HG03460 (cell line): ENCODE measurements around the gene ADGRD1.
A peak's percentile ranks its signal among the peaks of the same experiment; 100 is the strongest.

ENCODE experiments used
- ATAC-seq: cut with Tn5 transposase; IDR thresholded peaks from one replicate; pipeline ENCODE4 v1.9.1; 2021; ENCODE audit not compliant: unreplicated experiment

Gene ADGRD1

DNA sequence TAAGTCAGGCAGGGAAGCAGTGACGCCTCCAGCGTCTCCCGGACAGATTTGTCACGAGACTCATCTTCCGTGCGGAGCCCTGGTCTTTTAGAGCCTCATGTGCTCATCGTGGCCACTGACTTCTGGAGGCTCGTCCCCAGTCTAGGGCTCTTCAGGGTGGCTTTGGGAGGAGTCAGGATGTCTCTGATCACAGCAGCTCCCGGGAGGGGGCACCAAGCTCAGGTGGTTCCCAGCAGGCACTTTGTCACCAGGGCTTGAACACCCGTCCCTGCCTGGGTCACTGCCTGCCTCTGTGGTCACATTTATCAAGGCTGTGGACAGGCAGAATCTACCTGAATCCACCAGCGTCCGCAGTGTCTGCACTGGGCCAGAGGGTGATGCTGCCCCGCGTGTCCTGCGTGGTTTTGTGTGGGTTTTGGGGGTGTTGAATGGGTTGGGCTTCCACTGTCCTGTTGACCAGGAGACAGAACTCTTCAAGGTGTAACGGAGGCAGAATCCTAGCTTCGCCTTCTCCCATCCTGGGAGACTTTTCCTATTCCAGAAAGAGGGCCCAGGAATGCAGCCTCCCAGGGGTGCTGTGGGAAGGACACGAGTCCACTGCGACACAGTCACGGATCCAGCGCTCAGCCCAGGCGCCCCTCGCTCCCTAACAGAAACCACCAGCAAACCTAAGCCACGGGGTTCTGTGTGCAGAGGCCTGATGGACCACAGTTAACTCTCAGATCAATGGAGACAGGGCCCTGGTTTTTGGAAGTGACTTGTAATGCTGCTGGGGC is 132.3 kb downstream of the ADGRD1 start:
- no peak for ATAC-seq

DNA sequence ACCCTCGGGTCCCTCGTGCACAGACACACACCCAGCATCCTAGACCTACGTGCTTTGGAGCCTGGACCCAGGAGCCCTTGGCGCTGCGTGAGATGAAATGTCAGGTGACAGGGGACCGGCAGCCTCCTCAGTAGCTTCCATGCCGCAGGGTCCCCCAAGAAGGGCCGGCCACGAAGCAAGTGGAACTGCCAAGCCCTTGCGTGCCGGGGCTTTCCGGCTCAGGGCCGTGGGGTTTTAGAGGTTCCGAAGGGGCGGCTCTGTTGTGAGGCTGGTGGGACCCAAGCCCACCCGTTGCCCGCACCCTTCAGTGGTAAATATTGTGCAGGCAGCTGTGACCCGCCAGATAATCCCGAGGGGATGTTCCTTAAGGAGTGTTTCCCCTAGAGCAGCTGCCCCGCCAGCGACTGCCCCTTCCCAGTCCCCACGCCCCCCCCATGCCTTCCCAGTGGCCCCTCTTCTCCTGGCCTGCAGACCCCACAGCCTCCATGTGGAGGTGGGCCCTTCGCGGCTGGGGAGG is 133.7 kb downstream of the ADGRD1 start:
- no peak for ATAC-seq

DNA sequence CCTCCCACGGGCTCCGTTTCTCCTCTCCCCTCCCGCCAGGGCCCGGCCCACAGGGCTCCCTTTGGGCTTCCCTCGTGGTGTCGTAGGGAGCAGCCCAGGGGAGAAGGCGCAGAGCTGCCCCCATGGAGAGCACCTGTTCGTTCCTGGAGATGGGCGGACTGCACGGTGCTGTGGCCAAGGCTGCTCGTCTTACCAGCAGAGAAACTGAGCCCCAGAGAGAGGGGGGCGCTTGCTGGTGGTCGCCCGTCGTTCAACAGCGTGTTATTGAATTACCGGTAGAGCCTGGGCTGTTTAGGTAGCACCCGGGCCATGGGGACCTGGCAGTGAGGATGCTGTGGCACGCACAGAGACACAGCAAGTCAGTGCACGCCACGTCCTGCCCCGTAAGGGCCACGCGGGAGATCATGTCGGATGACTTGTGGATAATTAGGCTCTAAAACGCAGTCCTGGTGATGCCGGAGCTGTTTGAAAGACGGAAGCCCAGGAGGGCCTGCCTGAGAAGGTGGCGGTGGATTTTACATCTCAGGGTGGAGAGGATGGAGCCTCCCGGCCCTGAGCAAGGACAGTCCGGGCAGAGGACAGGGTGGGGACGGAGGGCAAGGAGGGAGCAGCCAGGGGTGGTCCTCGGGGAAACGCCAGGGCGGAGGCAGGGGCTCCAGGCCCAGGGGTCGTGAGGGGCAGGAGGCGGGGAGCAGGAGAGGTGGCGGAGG is 134.4 kb downstream of the ADGRD1 start:
- ATAC-seq, result no peak

DNA sequence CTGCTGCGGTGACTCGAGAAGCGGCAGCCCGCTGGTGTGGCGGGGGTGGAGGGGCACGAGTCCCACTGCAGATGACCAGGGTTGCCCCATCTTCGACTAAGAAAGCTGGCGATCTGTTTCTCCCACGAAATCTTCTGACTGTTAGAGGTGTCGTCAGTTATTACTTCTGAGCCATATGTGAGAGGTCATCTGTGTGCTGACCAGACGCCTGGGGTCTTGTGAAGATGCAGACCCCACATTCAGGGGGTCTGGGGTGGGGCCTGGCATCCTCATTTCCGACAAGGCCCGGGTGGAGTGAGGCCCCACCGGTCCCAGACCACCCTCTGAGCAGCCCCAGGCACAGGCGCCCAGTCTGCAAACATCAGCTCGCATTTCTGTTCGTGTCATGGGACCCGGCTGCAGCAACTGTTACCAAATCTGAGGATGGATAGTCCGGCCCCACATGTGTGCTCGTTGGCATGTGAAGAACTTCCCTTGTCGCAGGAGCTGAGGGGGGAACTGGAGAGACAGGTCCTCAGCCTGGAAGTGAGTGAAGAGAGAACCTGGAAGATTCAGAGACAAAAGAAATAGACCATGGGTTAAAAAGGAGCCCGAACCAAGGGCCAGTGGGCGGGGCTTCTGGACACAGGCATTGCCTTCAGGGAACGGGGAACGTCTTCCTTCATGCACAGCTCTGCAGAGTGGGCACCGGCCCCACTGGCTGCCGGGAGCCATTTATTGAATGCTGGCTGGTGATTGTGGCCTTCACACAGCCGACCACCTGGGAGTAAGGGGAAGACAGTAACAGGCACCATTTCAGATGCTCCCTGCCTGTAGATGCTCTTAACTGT is 135.2 kb downstream of the ADGRD1 start:
- no peak for ATAC-seq

DNA sequence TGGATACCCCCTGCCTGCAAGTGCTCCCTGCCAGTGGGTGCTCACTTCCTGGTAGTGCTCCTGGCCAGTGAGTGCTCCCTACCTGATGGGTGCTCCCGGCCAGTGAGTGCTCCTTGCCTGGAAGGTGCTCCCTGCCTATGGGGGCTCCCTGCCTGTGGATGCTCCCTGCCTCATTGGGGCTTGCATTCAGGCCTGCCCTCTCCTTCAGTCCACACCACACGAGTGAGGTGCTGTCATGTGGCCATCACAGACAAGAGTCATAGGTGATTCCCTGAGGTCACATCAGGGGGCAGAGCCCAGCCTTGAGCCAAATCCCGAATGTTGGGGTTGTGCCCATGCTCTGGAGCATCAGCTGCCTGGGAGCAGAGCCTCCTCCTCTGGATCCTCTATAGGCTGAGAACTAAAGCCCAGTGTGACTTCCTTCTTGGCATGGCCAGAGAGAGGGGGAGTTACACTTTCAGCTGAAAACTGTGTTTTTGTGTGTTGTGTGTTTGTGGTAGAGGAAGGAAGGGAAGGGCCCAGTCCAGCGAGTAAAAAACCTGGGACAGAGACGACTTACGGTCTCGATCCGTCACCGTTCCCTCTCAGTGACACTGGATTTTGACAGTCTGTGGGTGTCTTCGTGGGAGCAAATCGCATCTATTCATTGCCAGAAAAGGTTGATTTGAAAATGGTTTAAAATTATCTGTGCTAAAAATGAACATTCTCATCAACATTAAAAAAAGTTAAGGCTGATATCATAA is 136.0 kb downstream of the ADGRD1 start:
- no peak for ATAC-seq

DNA sequence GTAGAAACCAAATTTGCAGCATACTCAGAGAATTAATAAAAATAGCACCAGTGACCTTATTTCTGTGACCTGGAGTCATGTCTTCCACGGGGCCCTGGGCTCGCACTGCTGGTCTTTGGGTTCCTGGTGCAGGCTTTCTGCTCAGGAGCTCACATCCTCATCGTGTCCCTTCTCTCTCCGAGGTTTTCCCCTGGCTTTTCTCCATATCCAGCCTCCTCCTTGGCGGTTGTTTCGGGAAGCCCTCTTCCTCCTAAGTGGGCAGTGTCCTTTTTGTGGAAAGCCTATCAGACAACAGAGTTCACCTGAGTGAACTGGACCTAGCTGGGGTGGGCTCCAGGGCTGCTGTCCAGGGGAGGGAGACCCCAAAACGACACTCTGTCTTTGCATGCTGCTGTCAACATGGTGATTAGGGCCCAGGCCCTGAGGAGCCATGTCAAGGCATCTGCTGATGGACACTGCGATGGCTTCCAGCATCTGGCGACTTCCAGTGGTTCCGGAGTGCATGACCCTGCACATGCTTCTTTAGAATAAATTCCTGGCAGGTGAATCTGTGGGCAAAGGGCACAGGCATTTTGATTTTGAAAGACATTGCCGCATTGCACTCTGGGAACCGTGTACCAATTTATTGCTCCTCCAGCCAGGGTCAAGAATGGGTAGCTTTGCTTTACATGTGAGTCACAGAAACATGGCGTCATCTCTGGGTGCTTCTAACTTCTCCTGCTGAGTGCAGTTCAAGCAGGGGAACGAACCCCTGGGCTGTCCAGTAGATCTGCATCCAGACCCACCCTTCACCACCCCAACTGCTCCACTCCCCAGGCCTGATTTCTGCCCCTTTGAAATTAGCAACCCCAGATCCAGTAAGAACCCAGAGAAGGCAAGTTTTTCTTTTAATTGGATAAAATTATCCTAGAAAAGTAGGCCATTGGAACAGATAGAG is 136.8 kb downstream of the ADGRD1 start:
- ATAC-seq, result no peak

DNA sequence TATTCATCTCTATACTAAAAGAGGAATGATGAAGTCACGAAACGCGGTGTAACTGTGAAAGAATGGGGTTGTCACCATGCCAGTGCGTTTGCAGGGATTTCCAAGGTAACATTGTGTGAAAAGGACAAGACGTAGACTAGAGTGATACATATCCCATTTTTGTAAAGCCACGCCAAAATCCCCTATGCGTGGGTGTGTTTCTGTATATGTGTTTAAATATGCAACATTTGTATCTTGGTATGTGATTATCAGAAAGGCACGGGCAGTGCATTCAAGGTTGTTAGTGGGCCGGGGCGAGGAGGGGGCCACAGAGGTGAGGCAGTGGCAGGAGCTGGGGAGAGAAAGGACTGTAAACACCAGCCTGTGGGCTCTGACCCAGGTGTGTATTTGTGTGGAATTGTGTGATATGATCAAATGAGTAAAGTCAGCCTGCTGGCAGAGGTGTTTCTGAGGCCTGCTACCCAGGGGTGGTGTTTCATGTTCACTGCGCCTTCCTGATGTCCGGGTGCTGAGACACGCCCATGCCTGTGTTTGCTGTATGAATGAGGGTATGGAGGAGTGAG is 137.8 kb downstream of the ADGRD1 start:
- no peak for ATAC-seq

DNA sequence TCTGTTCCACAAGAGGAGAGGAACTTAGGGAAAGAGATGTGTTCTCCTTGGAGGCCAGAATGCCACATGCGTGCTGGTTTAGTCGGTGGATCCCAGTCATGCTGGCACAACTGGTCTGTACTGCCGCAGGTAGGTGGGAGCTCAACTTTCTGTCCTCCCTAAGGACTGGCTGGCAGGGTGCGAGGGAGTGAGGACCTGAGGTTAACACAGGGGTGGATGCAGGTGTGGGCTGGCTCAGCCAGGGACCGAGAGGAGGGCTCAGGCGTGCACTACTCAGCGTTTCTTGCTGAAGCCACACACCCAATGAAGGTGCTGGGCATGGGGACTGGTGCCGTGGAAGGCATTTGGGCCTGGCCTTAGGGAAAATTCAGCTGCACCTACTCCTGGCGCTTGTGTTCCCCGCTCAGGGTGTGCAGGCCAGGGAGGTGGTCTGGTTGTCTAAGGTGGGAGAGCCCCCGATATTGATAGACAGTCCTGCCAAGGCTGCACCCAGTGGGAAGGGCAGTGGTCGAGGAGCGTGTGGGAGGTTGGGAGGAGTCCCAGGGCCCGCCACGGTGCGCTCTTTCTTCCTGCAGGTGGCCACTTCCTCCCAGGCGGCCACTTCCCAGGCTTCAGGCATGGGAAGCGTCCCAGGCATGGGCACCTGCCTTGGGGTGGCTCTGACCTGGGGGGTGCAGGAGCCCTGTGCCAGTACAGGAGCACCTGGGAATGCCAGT is 138.4 kb downstream of the ADGRD1 start:
- ATAC-seq, result no peak

DNA sequence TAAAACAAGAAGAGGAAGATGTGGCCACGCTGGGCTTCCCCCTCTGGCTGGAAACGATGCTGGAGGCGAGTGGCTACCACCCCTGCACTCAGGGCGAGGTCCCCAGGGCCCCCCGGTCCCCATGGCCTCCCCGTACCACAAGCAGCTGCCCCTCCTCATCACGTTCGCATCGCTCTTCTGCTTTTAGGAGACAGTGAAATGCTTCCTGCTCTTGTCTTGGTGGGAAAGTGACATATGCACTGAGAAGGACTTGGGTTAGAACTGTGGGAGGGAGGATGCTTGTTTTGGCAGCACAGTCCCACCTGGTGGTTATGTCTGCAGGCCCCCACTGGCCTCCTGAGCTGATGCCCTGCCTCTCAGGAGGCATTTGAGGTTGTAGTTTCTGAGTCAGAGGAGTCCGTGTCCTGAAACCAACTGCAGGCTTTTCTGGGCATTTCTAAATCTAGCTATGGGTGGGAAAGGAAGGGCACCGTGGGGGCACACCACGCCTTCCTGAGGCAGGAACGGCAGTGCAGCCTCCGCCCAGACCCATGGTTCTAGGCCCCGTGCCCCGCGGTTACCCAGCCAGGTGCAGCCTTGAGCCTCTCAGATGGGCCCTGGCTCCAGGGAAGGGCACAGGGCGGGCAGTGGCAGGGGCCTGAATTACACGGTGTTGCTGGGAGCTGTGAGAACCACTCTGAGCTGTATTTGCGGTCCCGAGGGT is 139.3 kb downstream of the ADGRD1 start:
- ATAC-seq, result peak; percentile 63

DNA sequence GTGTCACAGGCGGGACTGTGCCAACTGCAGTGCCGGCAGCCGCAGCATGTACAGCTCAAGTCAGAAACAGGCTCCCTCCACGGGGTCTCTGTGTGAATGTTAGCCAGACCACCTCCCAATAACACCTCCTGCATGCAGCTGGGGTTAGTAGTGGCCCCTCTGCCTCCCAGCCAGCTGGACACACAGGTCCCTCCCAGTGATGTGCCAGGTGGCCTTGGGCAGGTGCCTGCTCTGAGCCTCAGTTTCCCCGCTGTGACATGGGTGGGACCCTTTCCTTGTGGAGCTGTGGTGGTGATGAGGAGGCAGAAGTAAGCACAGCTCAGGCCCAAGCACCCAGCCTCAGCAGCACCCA is 139.9 kb downstream of the ADGRD1 start:
- ATAC-seq, result no peak

DNA sequence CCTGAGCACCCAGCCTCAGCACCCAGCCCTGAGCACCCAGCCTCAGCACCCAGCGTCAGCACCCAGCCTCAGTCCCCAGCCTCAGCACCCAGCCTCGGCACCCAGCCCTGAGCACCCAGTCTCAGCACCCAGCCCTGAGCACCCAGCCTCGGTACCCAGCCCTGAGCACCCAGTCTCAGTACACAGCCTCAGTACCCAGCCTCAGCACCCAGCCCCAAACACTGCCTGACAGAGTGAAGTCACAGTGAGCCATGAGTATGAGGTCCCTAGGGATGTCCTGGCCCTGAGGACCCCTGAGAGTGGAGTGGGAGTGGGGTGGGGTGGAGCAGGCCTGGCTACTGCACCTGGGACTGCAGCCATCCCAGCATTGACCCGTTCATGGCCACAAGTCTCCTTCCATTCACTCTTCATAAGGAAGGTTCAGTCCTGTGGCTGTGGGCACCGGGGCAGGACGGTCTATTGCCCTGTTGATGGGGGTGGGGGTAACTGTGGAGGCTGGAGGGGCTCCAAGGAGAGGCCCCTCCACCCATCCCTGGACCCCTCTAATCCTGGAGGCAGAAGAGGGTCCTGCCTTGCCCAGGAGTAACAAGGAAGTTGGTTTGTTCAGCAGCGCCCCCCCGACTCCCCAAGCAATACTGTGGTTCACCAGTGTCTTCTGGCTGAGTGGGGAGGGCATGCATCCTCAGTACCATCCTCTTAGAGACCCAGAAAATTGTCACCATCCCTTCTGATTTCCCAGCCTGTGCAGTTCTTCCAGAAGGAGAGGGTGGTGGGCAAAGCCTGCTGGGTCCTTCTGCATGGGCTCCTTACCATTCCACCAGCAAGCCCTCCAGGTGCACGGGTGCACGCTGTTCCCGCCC is 140.5 kb downstream of the ADGRD1 start:
- ATAC-seq, result no peak

DNA sequence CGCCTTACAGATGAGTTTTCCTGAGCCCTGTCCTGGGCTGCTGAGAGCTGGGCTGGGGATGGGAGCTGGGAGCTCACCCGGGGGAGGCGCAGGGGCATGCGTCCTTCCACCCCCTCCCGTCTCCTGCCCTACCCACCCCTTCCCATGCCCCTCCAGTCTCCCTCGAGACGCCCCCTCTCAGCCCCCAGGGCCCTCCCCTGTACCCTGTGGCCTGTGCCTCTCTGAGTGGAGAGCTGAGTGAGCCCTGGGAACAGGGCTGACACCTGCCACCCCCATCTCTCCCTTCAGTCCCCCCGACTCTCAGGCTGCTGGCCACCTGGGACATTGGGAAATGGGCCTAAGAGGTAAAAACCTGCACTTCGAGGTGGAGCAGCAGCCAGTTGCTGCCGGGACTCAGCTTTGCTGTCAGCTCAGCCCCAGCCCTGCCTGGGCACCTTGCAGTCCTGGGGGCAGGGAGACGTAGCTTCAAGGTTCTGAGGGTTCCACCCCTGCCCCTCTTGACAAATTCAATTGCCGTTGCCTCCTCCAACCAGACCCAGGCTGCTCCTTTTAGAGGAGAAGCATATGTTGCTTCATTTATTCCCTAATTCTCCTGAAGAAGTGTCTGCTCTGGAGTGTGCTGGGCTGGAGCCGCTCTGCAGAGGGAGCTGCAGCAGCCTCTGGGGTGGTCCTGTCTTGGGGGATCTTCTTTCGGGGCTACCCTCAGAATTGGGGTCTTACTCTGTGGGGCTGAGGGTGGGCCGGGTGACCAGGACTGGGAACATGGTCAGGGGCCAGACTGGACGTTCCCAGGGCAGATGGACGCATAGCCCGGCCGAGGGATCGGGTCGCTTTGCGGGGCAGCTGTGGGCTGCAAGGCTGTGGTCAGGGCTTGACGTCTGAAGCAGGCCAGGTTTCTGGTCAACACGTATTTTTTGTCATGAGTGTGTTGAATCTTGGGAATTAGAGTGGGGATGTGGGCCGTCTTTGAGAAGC is 141.4 kb downstream of the ADGRD1 start:
- no peak for ATAC-seq

DNA sequence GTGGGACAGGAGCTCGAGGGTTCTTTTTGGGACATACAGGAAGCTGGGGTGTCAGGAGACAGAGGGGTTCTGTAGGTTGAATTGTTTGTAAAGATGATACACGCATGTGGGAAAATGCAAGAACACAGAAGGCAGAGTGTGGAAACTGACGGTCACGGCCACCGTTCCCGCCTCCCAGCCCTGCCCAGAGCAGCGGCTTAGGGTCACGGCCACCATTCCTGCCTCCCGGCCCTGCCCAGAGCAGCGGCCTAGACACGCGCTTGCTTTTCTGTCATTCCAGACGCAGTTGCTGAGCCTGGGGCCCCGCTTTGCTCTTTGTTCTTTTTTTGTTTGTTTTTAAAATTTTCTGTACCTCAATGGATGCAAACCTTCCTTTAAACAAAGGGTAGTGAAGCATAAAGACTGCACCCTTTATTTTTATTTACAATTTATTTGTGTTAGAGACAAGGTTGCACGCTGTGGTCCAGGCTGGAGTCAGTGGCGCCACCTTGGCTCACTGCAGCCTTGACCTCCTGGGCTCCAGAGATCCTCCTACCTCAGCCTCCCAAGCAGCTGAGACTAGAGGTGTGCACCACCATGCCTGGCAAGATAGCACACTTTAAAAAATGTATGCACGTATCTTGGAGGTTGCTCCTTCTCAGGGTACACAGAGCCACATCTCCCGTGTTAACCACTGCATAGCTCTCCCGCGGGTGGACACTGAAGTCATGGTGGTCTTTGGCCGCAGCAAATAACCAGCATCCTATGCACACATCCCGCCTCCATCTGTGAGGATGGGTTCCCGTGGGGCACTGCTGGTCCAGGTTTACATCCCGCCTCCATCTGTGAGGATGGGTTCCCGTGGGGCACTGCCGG is 142.3 kb downstream of the ADGRD1 start:
- ATAC-seq, result no peak

DNA sequence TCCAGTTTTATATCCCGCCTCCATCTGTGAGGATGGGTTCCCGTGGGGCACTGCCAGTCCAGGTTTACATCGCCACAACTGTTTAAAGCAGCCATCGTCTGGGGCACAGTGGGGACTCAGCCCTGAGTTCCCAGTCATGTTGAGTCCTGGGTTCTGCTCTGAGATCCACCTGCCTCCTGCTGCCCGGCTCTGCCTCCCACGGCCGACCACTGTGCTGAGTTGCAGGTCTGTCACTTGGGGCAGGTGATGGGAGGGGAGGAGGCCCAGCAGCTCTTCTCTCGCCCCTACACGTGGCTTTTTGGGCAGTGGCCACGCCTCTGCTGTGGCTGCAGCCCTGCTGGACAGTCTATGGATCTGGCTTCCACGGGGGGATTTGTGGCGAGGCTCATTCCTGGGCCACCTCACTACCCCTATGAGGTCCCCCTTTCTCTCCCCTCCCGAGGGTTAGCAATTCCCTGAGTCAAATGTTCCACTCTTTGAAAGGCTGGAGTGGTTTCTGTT is 143.0 kb downstream of the ADGRD1 start:
- no peak for ATAC-seq
